Stimulated activated naive CD4-positive, alpha-beta T cell treated with Interleukin-2 at 50 U/mL for 16 hours (primary cell): ENCODE data around the gene DDX59.

Experiments used
- DNase-seq: peaks from one replicate; lab custom pipeline; 2025; lab: John Stamatoyannopoulos, UW

Gene DDX59

DNA sequence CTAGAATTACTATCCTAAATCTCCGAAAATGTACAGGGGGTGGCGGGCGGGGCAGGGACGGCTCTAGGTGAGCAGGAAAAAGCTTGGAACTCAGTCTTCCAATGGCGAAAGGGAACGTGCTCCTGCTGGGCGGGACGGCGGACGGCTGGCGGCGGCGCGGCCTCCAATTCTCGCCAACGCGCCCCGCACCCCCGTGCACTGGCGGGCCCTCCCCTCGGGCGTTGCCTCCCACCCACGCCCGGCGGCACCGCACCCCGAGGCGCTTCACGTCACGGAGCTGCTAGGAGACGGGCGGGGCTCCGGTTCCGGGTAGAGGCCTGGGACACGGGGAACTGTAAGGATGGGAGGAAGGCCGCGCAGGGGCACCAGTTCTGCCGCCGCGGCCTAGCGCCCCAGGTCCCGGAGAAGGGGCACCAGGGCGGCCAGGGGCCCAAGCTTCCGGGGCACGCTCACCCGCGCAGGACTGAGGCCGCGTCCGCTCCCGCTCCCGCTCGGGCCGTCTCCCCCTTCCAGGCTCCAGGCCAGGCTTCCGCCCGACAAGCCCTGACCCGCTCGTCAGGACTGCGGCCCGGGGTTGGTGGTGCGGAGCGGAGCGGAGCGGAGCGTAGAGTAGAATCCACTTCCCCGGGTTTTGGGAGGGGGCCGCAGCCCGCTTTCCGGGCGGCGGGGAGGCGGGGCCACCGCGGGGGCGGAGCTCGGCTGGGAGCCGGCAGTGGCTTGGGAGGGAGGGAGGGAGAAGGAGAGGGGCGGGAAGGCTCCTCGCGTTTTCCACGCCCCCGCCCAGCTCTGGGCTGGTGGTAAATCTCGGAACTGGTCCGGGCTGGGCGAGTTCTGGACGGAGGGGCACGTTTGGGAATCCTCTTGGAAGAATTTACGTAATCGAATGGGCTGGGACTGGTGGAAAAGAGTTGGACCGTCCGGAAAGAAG is at the start of gene DDX59:
Gene DDX59, minus strand, starts transcription at position 594 of the 928 bp plus-strand sequence. CDS start 3,167 bp downstream, outside the sequence.
- peak; percentile 92 for DNase-seq

- no peak for DNase-seq
Observed at GRCh38 chr1:200714504-200715187, 44.9 kb upstream of the DDX59 start.

DNA sequence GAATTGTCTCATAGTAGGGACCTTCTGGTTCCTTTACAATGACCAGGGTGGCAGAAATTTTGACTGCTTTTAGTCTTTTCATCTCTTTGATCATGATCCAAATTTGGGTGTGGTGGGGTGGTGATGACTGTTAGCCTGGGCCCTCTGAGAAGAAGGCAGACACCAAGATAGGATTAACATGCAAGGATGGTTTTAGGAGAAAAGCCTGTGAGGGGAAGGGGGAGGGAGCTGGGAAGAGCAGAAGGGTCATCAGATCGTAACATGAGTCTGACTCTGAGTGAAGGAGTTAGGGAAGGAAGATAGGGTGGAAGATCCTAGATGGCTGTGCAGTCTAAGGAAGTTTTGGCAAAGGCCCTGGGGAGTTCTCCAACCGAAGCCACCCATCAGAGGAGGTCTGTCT is 40.5 kb upstream of the DDX59 start:
- DNase-seq = no peak

DNA sequence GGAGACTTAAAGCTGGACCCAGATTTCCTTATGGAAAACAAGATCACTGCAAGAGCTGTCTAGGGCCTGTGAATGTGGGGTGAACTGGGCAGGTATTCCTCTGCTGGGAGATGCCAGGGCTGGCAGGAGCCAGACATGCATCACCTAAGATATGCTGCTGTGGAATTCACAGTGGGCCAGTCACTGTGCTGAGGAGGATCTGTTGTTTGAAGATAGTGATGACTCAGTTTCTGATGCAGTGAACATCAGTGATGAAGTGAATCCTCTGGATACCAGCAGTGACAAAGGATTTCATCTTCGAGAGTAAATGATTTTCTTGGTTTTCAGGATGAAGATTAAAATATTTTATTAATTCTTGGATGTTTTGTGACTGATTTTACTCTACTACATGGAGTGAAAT is 39.1 kb upstream of the DDX59 start:
- no peak for DNase-seq

DNA sequence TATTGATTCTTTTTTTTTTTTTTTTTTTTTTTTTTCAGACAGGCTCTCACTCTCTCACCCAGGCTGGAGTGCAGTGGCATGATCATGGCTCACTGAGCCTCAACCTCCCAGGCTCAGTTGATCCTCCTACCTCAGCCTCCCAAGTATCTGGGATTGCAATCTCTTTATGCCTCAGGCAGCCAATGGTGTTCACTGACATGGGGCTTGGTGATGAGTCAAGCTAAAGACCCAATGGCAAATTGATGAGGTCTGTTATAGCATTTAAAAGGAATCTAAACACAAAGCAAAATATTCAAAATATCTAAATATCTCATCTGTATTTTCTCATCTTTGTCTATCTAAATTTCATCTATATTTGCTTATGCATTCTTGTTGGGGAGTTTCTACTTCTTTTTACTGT is 38.5 kb upstream of the DDX59 start:
- DNase-seq = no peak

DNA sequence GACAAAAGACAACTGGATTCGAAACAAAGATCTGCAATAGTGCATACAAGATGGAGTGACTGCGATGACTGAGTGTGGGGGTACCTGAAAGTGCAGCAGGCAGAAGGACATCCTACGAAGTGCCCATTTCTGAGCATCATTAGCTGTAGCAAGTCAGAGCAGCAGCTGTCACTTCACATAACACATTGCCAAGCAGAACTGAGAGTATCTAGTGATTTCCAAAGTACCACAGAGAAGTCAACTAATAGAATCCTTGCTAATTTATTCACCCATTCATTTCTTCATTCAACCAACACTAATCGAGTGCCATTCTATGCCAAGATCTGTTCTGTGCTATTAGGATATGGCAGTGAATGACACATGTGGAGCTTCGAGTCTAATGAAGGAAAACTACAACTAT is 37.4 kb upstream of the DDX59 start:
- no peak for DNase-seq

DNA sequence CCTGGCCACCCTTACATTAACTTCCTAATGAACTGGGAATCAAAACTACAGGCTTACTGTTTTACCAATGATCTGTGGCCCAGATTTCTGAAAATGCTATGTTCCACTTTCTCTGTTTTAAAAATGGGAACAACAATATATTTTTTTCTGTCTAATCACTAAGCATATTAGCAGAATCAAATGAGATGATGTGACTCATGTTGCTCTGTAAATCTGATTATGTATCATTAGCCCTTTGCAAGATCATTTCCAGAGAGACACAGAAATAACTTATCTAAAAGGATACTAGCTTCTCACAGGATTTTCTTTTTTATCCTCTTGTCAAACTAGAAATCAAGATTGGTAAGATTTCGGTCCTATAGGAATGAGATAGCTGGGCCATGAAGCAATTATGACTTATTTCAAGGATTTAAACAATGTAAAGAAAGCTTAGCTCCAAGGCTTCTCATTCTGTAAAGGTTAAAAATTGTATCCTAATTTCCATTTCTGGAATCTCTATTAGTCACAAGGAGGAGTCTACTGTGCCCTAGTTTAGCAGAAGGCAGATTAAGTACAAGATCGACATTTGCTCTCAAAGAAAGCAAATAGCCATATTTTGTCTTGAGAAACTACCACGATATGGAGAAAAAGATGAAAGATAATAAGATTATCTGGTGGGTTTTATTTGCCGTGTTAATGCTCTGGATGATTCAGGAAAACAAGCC is 36.6 kb upstream of the DDX59 start:
- no peak for DNase-seq

DNA sequence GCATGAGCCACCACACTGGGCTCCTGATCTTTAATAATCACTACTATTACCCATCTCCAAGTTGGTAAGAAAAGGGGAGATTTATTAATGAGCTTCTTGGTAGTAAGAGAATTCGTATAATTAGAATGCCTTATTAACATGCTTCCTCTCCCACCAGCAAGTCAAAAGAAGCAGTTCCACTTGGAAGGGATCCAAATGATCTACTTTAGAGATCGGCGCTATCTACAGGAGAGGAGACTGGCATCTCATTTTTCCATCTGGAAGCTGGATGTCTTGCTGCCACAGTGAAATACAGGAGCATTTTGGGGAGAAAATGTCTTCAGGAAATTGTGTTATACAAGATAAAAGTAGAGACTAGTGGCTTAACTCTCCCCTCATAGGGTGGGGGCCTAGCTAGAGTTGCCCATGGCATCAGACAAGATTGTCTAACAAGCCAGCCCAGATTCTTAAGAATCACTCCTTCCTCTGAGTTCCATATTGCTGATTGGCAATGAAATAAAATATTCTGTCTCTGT is 35.3 kb upstream of the DDX59 start:
- no peak for DNase-seq

GRCh38 chr1:200699871-200700270 is 30.2 kb upstream of the DDX59 start:
- DNase-seq = no peak

DNA sequence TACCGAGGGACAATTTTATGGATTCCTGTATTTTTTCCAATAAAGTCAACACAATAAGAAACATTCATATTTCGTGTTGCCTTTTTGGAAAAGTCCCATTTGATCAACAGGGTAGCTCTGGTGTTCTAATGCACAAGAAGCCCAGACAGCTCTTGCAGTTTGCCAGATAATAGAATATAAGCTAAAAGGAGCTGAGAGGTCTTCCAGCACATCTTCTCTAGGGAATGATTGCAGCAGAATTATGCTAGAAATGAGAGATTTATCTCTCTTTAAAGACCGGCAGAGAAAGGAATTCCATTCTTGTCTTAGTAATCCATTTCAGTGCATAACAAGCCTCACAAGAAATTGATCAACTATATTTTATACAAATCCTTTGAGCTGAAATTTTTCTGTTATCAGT is 25.0 kb upstream of the DDX59 start:
- DNase-seq = no peak

DNA sequence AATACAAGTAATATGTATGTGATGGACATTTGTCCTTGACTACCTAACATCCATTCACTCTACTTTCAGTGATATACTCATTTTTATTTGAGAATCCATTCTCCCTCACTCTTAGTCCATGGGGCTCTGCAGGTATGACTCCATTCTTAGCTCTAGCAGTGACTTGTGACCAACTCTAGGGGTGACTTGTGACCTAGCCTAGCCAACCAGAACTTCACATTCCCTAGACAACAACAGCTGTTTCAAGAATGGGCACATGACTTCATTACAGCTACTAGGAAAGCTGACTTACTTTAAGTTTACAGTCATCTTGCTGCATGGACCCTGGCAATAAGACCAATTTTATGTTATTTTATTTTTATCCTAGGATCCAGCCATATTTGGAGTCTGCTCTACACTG is 23.6 kb upstream of the DDX59 start:
- no peak for DNase-seq

- no peak for DNase-seq
Observed at GRCh38 chr1:200692316-200692715, 22.6 kb upstream of the DDX59 start.

GRCh38 chr1:200686620-200687019 is 16.9 kb upstream of the DDX59 start:
- no peak for DNase-seq

DNA sequence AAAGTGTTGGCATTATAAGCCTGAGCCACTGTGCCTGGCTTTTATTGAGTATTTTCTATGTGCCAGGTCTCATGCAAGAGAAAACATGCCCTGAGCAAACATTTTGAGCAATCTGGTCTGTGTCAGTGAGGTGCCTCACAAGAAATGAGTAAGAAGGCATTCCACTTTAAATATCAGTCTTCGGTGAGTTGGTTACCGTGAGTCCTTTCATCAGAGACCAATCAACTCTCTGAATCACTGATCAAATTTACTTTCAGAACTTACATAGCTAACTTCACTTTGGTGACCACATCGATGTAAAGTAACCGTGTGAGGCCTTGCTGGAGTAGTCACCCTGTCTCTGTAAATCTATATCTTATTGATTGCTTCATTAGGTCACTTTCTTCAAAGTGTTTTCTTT is 14.3 kb upstream of the DDX59 start:
- DNase-seq = no peak

DNA sequence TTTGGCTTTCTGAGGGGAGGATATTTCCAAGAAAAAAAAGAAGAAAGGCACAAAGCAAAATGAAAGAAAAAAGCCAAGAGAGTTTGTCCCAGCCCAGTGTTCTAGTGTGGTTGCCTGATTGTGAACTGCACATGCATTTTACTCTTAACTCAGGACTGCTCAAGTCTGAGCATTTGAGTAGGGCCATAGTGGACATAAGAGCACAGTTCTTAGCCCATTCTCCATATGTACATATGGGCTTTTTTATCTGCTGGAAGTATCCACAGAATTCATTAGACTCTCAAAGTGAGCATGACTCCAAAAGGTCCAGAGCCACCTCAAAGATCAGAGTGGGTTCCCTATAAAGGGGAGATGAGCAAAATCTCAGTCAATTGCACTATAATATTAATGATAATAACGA is 13.6 kb upstream of the DDX59 start:
- DNase-seq = no peak

DNA sequence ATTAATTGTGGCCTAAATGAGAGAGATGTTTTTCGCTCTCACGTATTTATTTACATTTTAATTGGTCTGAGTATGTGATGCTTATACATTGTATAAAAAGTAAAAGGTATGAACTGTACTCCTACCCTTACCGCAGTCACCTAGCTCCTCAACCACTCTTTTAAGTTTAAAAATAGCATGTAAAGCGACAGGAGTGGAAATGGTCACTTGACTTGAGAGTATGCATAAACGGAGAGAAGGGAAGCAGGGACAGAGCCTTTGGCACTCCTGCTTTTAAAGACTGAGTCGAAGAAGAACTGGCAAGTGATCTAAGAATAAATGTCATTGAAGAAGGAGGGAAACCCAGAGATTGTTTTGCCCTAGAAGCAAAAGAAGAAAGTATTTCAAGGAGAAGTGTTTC is 11.5 kb upstream of the DDX59 start:
- no peak for DNase-seq

DNA sequence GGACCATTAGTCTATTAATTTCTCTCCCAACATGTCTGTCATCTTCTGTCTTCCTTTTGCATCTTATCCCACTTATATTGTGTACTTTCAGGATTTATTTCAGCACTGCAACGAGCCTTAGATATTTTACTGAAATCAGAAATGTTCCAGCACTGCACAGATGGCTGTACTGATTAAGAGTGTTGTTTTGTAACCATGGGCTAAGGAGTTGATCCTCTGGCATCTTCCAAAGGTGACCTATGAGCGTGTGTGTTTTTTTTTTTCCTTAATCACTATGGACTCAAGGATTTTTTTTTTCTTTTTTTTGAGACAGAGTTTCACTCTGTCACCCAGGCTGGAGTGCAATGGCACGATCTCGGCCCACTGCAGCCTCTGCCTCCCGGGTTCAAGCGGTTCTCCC is 7.1 kb upstream of the DDX59 start:
- no peak for DNase-seq

- DNase-seq = no peak
Observed at GRCh38 chr1:200675588-200675852, 5.8 kb upstream of the DDX59 start.

DNA sequence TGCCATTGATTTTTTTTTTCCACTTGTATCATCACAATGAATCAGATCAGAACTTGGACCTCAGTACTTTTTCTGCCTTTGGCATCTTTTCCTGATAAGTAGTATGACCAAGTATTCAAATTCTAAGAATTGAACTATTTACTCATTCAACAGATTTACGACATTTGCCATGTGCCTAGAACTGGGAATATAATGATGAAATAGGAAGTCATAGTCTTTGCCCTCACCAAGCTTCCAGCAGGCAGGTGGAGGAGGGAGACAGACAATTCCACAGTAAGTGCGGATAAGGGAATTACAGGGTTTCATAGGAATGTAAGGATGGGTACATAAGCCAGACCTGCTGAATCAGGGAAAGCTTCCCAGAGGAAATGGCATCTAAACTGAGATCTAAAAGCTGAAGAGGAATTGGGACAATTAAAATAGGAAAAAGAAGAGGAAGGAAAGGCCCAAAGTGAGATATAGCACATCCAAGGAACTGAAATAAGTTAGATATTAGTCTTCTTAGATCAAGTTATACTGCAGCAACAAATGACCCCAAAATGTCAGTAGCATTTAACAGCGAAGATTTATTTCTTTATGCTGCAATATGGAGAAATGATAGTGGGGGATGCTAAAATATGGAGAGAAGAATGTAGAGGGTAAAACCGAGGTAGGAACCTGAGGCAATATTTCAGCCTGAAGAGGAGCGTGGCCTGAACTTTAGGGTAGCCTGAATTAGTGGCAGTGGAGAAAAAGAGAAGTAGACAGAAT is 5.3 kb upstream of the DDX59 start:
- DNase-seq = no peak

- no peak for DNase-seq
Observed at GRCh38 chr1:200673952-200674823, 4.5 kb upstream of the DDX59 start.

DNA sequence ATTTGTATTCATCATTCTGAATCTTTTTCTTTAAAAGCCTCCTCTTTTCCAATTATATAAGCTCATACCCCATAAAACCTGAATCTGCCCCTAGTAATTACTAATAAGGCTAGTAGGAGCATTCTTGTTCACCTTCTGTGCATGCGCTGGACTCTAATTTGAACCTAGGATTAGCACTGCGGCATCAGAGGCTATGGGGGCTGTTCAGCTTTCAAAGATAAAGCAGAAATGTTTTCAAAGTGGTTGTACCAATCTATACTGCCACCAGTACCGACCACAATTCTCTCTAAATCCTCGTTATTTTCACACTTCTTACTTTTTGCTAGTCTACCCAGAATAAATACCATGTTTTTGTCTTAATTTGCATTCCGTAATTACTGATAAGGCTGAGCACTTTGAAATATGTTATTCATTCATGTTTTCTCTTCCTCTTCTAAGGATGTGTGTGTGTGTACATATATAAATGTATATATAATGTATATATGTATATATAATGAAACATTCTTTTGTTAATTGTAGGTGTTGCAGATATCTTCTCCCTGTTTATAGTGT is 1.6 kb upstream of the DDX59 start:
- DNase-seq = no peak
